Prostate gland (tissue), 2 donors: Measurements from ENCODE around the gene CA12. TPM values are rescaled to one million over a fixed set of nuclear protein-coding genes. Genes with fewer than 3 reads are reported as not detected.

Experiments
- DNase-seq: peaks from one replicate; pipeline ENCODE4 v3.0.0-alpha.2; 2019; ENCODE audit warnings: low spot score
- H3K27ac ChIP-seq, 2 donors: fragments of 200-600 bp; sonication (generic); 2 replicates each; pipeline ENCODE4 v1.5.1; 2017 to 2019
- H3K27me3 ChIP-seq: fragments of 200-600 bp; sonication (generic); replicated peaks from 2 replicates; pipeline ENCODE4 v1.5.1; 2019; ENCODE audit not compliant: insufficient read depth
- H3K36me3 ChIP-seq, 2 donors: fragments of 200-600 bp; sonication (generic); 1 replicate in 1 of 2; 2 replicates in 1 of 2; pipeline versions ENCODE4 v1.5.1 to v1.8.1; 2017 to 2019
- H3K4me1 ChIP-seq: fragments of 200-600 bp; sonication (generic); replicated peaks from 2 replicates; pipeline ENCODE4 v1.5.1; 2019
- H3K4me3 ChIP-seq, 2 donors: fragments of 200-600 bp; sonication (generic); 2 replicates each; pipeline ENCODE4 v1.5.1; 2017 to 2019
- H3K9me3 ChIP-seq: fragments of 200-600 bp; sonication (generic); 2 replicates; pipeline ENCODE4 v1.5.1; 2017
- POLR2A ChIP-seq: fragments of 450-650 bp; IDR thresholded peaks from one replicate; pipeline ENCODE4 v1.6.1; 2016; ENCODE audit warnings: antibody characterized with exemption, mild to moderate bottlenecking
- POLR2AphosphoS5 ChIP-seq: sonication (generic); formaldehyde crosslinking; IDR thresholded peaks from one replicate; pipeline ENCODE4 v1.6.1; 2017; ENCODE audit warnings: antibody characterized with exemption
- WGBS: methylation state at CpG from one replicate; pipeline ENCODE4 v1.1.5; 2018; 5-methylcytosine and 5-hydroxymethylcytosine counted together
- intact Hi-C: fragments of 100-400 bp; cut with DNase I; formaldehyde crosslinking; loops from one replicate; pipeline ENCODE4 v1.14.2; 2022
- total RNA-seq, 2 donors: library from RNA; depleted of rRNA; stranded (reverse); fragments of >200 nt; gene quantifications; one replicate each; pipeline ENCODE4 v1.1.0, GENCODE V29; 2016
- TF ChIP-seq, protein P1 (sequence below), 4 experiments: fragments of 200-600 bp in 2 of 4; fragments of 450-650 bp in 2 of 4; sonication (generic) in 2 of 4; IDR thresholded peaks; 1 replicate in 3 of 4; 2 replicates in 1 of 4; pipeline ENCODE4 v1.5.1; 2016 to 2019; ENCODE audit warnings: antibody characterized with exemption in 4 of 4, mild to moderate bottlenecking in 2 of 4, moderate library complexity in 2 of 4

CA12 gene
- total RNA-seq, 2 donors from 2014 or later: 3.0 to 9.5 TPM

DNA sequence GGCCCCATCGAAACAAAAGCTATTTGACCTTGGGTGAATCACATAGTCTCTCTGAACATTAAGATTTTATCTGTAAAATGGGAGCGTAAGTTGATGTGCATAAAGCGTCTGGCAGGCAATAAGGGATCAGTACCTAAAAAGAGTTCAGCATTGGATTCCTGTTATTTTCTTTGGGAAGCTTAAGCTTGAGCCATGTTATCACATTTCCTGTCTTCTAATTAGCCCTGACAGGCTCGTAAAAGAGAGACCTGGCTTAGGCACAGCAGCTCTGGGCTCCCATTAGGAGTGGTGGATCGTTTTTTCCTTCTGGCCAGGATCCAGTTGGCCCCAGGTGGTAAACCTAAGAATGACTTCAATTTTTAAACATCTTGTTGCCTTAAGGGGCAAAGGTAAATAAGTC lies 26.0 kb upstream of the CA12 start:
- Histone ChIP-seq H3K27ac (no peak overlapping the region), H3K4me3 (no peak overlapping the region), H3K27me3 (no peaks in the 10 kb centered on the region), H3K36me3 (no peaks in the 10 kb centered on the region), H3K4me1 (no peaks in the 10 kb centered on the region), H3K9me3 (no peaks in the 10 kb centered on the region)
- 19% methylated on average over 5 of the region's 5 CpGs for WGBS
- intact Hi-C loops: no loop called here
- DNase-seq: no peak
- TF ChIP-seq POLR2A: no peak
- TF ChIP-seq, protein P1, sequence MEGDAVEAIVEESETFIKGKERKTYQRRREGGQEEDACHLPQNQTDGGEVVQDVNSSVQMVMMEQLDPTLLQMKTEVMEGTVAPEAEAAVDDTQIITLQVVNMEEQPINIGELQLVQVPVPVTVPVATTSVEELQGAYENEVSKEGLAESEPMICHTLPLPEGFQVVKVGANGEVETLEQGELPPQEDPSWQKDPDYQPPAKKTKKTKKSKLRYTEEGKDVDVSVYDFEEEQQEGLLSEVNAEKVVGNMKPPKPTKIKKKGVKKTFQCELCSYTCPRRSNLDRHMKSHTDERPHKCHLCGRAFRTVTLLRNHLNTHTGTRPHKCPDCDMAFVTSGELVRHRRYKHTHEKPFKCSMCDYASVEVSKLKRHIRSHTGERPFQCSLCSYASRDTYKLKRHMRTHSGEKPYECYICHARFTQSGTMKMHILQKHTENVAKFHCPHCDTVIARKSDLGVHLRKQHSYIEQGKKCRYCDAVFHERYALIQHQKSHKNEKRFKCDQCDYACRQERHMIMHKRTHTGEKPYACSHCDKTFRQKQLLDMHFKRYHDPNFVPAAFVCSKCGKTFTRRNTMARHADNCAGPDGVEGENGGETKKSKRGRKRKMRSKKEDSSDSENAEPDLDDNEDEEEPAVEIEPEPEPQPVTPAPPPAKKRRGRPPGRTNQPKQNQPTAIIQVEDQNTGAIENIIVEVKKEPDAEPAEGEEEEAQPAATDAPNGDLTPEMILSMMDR (IDR thresholded peaks at IDR 0.05): no peak
- TF ChIP-seq POLR2AphosphoS5: no peak

DNA sequence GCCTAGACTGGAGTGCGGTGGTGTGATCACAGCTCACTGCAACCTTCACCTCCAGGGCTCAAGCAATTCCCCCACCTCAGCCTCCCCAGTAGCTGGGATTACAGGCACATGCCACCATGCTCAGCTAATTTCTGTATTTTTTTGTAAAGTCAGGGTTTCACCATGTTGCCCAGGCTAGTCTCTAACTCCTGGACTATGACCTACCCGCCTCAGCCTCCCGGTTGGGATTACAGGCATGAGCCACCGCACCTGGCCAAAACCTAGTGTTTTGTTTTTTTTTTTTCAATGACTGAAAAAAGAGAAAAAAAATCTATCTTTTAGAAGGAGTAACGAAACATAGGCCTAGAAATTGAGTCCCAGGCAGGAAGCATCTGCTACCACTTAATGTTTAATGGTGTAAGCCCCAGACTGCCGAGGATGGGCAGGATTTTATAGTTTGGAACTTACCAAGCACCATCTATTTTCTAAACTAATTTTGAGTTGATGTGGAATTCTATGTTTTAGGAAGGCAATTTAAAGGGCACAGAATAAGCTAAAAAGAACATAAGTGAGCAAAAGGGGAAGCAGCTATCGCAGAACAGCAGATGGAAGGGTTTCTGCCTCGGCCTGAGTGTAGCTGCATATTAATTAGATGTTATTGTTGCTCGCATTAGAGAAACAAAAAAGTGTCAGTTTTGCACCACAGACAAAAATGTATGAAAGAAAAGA lies 24.2 kb upstream of the CA12 start:
- no peaks in the 10 kb centered on the region for H3K27me3 ChIP-seq
- TF ChIP-seq, protein P1 (IDR thresholded peaks at IDR 0.05): no peak
- TF ChIP-seq POLR2AphosphoS5 (no peak), POLR2A (no peak)
- H3K27ac ChIP-seq: no peak overlapping the region
- H3K9me3 ChIP-seq: no peaks in the 10 kb centered on the region
- no peaks in the 10 kb centered on the region for H3K36me3 ChIP-seq
- H3K4me1 ChIP-seq: no peaks in the 10 kb centered on the region
- 93% methylated on average over 9 of the region's 9 CpGs for WGBS
- intact Hi-C loops: no loop called here
- no peak for DNase-seq
- no peak overlapping the region for H3K4me3 ChIP-seq

DNA sequence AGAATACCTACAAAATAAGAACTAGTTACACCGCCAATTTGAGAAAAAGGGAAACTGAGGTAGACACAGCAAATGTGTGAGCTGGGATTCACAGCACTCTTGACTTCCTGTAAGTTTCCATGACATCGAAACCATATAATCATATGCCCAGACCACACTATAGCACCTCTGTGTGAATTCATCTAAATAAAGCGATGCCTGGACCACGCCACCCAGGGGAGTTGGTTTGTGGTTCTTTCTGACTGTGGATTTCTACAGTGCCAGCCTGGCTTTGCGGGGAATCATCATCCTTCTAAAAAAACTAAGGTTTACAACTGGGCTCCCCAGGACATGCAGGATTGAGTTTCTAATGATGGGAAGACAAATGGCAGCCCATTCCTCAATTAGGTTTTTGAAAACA lies 23.5 kb upstream of the CA12 start:
- Histone ChIP-seq H3K4me3 (no peak overlapping the region), H3K4me1 (no peaks in the 10 kb centered on the region), H3K36me3 (no peaks in the 10 kb centered on the region), H3K27ac (no peak overlapping the region), H3K9me3 (no peaks in the 10 kb centered on the region), H3K27me3 (no peaks in the 10 kb centered on the region)
- TF ChIP-seq, protein P1 (IDR thresholded peaks at IDR 0.05): no peak
- TF ChIP-seq POLR2AphosphoS5 (no peak), POLR2A (no peak)
- intact Hi-C loops: no loop called here
- no peak for DNase-seq
- WGBS: 96% methylated on average over 5 of the region's 5 CpGs

DNA sequence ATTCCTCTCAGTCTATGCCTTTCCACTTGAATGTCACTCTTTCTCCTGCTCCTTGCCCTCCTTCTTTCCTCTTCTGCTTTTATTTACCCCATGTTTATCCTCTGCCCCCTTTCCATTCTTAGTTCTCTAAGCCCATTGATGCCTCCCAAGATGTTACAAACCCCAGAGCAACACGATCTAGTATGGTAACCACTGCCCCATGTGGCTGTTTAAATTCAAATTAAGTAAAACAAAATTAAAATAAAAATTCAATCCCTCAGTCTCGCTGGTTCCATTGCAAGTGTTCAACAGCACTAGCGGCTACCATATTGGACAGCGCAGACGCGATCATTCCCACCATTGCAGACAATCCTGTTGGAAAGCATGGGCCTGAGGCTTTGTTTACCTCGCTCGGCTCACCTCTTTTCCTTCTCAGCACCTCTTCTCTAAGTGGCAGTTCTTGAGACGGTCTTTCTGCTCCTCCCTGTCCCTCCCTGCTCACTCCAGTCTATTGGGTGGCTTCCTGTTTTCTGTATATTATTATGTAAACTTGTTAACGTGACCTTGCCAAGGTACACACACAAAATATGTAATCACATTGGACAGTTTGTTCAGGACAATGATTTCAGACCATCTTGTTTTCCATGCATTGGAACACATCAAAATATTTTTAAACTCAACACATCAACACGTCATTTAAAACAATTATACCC lies 21.8 kb upstream of the CA12 start:
- Histone ChIP-seq H3K4me1 (no peaks in the 10 kb centered on the region), H3K27ac (peak overlapping the region; percentile 16 to 62), H3K4me3 (no peak overlapping the region), H3K9me3 (no peaks in the 10 kb centered on the region), H3K36me3 (no peaks in the 10 kb centered on the region), H3K27me3 (no peaks in the 10 kb centered on the region)
- 66% methylated on average over 11 of the region's 11 CpGs for WGBS
- TF ChIP-seq POLR2A: no peak
- peak; percentile 70 for TF ChIP-seq POLR2AphosphoS5
- TF ChIP-seq, protein P1 (IDR thresholded peaks at IDR 0.05): no peak
- peak; percentile 49 for DNase-seq
- intact Hi-C loops: loop anchor here (1.0 kb wide), 1 partner anchor 112 kb away; no protein-coding TSS in a partner anchor
